Fibroblast of villous mesenchyme (primary cell): ENCODE measurements around the gene USP22. TPM values are rescaled to one million over a fixed set of nuclear protein-coding genes. Genes with fewer than 3 reads are reported as not detected.
A peak's percentile ranks its signal among the peaks of the same experiment; 100 is the strongest.
"Not testable (repeated sequence)": the region's sequence is repeated elsewhere in the genome, so short reads cannot be mapped to it uniquely, and the experiment has no call there.

Source experiments
- DNase-seq: peaks from one replicate; pipeline ENCODE4 v3.0.0-alpha.2; 2010; ENCODE audit warnings: low read depth
- H3K4me3 ChIP-seq: 2 replicates; pipeline ENCODE4 v1.5.1; 2011; ENCODE audit warnings: low read depth, mild to moderate bottlenecking, low read length
- total RNA-seq: library from RNA; depleted of rRNA; stranded (reverse); fragments of >200 nt; gene quantifications from 2 replicates; pipeline ENCODE4 v1.2.3, GENCODE V29; 2012
- TF ChIP-seq, protein P1 (sequence below): IDR thresholded peaks from 2 replicates; pipeline ENCODE4 v1.5.1; 2012; ENCODE audit warnings: low read depth, mild to moderate bottlenecking, low read length; ENCODE audit not compliant: insufficient read depth

The USP22 gene
- total RNA-seq = 258 and 297 TPM in 2 replicates

DNA sequence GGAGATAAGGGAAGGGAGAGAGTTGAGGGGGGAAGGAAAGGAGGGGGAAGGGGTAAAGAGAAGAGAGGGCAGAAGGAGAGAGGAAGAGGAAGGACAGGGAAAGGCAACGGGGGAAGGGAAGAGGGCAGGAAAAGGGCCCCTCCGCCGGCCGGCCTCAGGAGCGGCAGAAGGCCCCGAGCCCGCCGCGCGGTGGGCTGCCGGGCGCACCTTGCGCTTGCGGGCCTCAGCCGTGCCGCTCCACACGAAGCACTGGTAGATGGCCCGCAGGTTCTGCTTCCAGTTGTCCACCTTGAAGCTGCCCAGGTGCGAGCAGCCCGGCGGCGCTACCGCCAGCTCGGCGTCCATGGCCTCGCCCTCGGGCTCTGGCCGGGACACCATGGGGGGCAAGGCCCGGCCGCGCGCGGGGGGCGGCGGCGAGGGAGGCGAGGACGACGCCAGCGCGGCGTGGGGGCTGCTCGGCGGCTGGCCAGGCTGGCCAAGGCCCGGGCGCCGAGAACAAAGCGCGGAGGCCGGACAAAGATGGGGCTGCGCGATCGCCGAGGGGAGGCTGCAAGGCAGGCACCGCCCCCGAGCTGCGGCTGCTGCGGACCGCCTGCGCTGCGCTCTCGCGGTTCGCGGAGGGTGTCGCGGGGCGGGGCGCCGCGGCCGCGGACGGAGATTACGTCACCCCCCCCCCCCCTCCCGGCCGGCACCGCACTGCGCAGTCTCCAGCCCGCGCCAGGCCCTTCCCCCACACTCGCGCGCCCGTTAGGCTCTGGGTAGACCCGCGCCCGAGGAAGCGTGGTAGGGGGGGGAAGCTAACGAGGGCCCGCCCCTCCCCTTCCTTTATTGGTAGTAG is at the start of gene USP22:
Gene USP22 (minus strand): TSS at position 554 of the 838 bp plus-strand sequence. CDS start 176 bp downstream, at position 378.
- no peak for DNase-seq
- TF ChIP-seq, protein P1, sequence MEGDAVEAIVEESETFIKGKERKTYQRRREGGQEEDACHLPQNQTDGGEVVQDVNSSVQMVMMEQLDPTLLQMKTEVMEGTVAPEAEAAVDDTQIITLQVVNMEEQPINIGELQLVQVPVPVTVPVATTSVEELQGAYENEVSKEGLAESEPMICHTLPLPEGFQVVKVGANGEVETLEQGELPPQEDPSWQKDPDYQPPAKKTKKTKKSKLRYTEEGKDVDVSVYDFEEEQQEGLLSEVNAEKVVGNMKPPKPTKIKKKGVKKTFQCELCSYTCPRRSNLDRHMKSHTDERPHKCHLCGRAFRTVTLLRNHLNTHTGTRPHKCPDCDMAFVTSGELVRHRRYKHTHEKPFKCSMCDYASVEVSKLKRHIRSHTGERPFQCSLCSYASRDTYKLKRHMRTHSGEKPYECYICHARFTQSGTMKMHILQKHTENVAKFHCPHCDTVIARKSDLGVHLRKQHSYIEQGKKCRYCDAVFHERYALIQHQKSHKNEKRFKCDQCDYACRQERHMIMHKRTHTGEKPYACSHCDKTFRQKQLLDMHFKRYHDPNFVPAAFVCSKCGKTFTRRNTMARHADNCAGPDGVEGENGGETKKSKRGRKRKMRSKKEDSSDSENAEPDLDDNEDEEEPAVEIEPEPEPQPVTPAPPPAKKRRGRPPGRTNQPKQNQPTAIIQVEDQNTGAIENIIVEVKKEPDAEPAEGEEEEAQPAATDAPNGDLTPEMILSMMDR = no peak

DNA sequence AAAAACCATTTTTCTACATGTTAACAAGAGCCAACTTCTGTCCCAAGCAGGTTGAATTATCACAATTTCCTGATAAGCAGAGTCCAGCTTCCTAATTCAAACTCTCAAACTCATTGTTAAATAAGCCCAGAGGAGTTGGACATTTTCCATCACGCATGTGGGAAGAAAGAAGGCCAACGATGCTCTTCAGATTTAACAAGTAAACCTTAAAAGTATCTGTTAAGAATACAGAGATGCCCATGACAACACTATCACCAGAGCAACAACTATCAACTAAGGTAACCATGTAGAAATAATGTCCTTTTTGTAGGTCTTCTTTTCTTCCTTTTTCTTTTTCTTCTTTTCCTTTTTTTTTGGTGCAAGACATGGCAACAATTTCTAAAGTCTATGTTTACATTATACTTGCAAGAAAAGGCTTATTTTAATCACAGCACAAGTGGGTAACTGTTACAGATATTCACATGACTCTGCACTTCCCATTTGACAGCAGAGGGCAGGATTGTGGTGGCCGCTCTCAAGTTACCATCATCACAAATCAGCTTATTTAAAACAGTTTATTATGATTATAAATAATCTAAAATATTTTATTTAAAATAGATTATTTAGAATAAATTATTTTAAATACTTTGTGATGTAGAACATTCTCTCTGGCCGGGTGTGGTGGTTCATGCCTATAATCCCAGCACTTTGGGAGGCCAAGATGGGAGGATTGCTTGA is 48.2 kb upstream of the USP22 start:
- no peak overlapping the region for H3K4me3 ChIP-seq
- peak; percentile 19 for DNase-seq
- TF ChIP-seq, protein P1 = no peak

More for the DNA sequence above, at the start of gene USP22:
- peak within 1 kb of the TSS; percentile 78 for H3K4me3 ChIP-seq

DNA sequence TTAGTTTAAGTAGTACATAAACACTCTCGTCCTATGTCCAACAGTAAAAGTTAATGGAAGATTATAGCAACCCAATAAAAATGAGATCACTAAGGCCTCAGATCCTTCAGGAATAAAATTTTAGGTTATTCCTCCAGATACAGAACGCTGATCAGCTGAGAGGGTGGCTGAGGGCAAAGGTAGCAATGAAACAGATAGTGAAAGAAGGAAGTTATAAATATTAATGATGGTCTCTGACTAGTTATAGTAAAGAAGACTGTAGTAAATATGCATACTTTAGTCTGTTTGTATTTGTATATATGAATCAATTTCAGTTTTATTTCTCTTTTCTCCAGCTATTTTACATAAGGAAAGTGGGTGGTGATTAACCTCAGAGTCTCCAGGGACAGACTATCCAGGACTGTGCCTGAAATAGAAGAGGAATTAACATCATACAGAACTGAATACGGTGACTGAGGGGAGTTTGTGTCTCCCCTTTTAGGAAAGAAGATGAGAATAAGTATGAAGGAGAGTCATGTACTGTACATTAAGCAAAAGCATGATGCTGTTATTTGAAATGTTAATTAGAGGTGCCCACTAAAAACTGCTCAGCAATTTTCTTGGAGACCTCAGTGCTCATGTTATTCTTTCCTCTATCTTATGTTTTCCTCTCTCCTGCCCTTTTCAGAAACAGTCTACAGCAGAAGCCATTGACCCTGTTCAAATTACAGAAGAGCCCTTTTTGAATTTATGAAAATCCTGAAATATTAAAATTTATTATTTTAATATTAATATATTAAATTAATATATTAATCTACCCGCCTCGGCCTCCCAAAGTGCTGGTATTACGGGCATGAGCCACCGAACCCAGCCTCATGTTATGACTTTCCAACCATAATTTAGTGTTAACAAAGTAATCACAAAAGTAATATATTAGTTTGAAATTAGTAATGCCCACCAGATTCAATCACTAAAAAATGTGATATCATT is 47.4 kb upstream of the USP22 start:
- DNase-seq = no peak
- TF ChIP-seq, protein P1 = no peak
- no peak overlapping the region for H3K4me3 ChIP-seq

DNA sequence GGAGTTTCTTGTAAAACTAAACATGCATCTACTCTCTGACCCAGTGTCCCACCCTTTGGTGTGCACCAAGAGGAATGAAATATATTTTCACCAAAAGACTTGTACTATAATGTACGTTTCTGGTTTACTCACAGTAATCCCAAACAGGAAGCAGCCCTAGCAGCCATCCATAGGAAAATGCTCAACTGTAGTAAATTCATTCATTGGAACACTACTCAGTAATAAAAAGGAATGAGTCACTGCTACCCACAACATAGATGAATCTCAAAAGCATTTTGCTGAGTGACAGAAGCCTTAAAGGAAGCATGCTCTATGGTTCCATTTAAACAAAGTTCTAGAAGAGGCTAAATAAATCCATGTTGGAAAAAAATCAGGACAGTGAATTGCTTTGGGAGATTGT is 46.3 kb upstream of the USP22 start:
- TF ChIP-seq, protein P1 = no peak
- DNase-seq = peak; percentile 76
- no peak overlapping the region for H3K4me3 ChIP-seq

DNA sequence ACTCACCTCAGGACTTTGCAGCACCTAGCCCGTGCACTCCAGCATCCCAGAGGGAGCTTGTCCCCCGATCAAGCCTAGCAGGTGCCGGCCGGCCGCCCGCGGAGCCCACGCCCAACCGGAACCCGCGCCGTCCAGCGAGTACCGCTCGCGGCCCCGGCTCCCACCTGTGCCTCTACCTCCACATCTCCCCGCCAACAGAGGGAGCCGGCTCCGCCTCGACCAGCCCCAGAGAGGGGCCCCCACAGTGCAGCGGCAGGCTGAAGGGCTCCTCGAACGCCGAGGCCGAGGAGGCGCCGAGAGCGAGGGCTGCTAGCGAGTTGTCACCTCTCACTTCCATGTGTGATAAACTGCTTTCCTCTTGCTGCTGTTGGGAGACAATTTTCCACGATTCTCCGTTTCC is 42.9 kb upstream of the USP22 start:
- TF ChIP-seq, protein P1 = no peak
- no peak overlapping the region for H3K4me3 ChIP-seq
- DNase-seq = no peak

DNA sequence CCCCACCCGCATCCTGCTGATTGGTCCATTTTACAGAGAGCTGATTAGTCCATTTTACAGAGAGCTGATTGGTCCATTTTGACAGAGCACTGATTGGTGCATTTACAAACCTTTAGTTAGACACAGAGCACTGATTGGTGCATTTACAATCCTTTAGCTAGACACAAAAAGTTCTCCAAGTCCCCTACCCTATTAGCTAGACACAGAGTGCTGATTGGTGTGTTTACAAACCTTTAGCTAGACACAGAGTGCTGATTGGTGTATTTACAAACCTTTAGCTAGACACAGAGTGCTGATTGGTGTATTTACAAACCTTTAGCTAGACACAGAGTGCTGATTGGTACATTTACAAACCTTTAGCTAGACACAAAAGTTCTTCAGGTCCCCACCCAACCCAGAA is 42.5 kb upstream of the USP22 start:
- DNase-seq, H3K4me3 ChIP-seq: not testable (repeated sequence)
